Thyroid gland (tissue), 4 donors: ENCODE results near the gene METTL25B. TPM values are rescaled to one million over a fixed set of nuclear protein-coding genes. Genes with fewer than 3 reads are reported as not detected.

ENCODE experiments used
- DNase-seq, 2 donors: peaks; one replicate each; pipeline ENCODE4 v3.0.0-alpha.2; 2019
- H3K27ac ChIP-seq, 3 donors: fragments of 200-600 bp; sonication (generic); 1 replicate in 2 of 3; 2 replicates in 1 of 3; pipeline ENCODE4 v1.5.1; 2016 to 2019; ENCODE audit warnings: mild to moderate bottlenecking in 1 of 3, moderate library complexity in 1 of 3
- H3K27me3 ChIP-seq: fragments of 200-600 bp; sonication (generic); one replicate; pipeline ENCODE4 v1.5.1; 2019
- H3K36me3 ChIP-seq, 2 donors: fragments of 200-600 bp; sonication (generic); one replicate each; pipeline ENCODE4 v1.5.1; 2016 to 2019
- H3K4me1 ChIP-seq, 2 donors: fragments of 200-600 bp; sonication (generic); one replicate each; pipeline ENCODE4 v1.5.1; 2017 to 2019
- H3K4me3 ChIP-seq, 3 donors: fragments of 200-600 bp; sonication (generic); replicated peaks in 1 of 3; 1 replicate in 2 of 3; 2 replicates in 1 of 3; pipeline ENCODE4 v1.5.1; 2016; ENCODE audit warnings: mild to moderate bottlenecking in 1 of 3
- H3K9me3 ChIP-seq: fragments of 200-600 bp; sonication (generic); one replicate; pipeline ENCODE4 v1.5.1; 2017
- CTCF ChIP-seq, 6 experiments: fragments of 200-600 bp in 3 of 6; fragments of 450-650 bp in 3 of 6; sonication (generic) in 3 of 6; IDR thresholded peaks; one replicate each; pipeline ENCODE4 v1.5.1; 2016 to 2019; ENCODE audit warnings: antibody characterized with exemption in 6 of 6, mild to moderate bottlenecking in 2 of 6, inconsistent platforms in 1 of 6, moderate library complexity in 1 of 6
- POLR2A ChIP-seq, 2 donors: fragments of 450-650 bp; IDR thresholded peaks; one replicate each; pipeline ENCODE4 v1.6.1; 2017; ENCODE audit warnings: antibody characterized with exemption in 2 of 2, mild to moderate bottlenecking in 2 of 2, moderate library complexity in 1 of 2
- WGBS, 2 donors: methylation state at CpG; one replicate each; pipeline ENCODE4 v1.1.5; 2017; 5-methylcytosine and 5-hydroxymethylcytosine counted together
- intact Hi-C: fragments of 100-400 bp; cut with DNase I; formaldehyde crosslinking; loops from one replicate; pipeline ENCODE4 v1.15.1; 2023
- total RNA-seq, 4 donors: library from RNA; depleted of rRNA; stranded (reverse); fragments of >200 nt; gene quantifications; one replicate each; pipeline ENCODE4 v1.2.3, GENCODE V29; 2016

METTL25B gene
- total RNA-seq, 4 donors from 2014 or later = 15.5 to 33.4 (median 25.3) TPM

- Histone ChIP-seq H3K4me1 (peaks cover 33 to 44% of the 10 kb centered on the region in 2 donors), H3K4me3 (no peak overlapping the region), H3K27ac (peak overlapping the region in 1 of 3 donors; percentile 43), H3K9me3 (no peaks in the 10 kb centered on the region), H3K36me3 (no peaks in the 10 kb centered on the region), H3K27me3 (no peaks in the 10 kb centered on the region)
- intact Hi-C loops = no loop called here
- peak; percentile 63 to 71 for DNase-seq
- 38 to 39% methylated on average over 4 of the region's 4 CpGs for WGBS, 2 donors
- no peak for TF ChIP-seq CTCF (IDR thresholded peaks at IDR 0.05)
- no peak for TF ChIP-seq POLR2A (IDR thresholded peaks at IDR 0.05)
These were observed 24.9 kb upstream of the METTL25B start for GRCh38 chr1:156703336-156703735.

GRCh38 chr1:156703741-156704140 is 24.5 kb upstream of the METTL25B start:
- WGBS, 2 donors = 15 to 29% methylated on average over 1 to 3 of the region's 4 CpGs
- peak in 1 of 2 donors; percentile 19 for DNase-seq
- intact Hi-C loops = no loop called here
- Histone ChIP-seq H3K27ac (peak overlapping the region in 1 of 3 donors; percentile 43), H3K4me3 (no peak overlapping the region), H3K27me3 (no peaks in the 10 kb centered on the region), H3K9me3 (no peaks in the 10 kb centered on the region), H3K4me1 (peaks cover 33 to 43% of the 10 kb centered on the region in 2 donors), H3K36me3 (no peaks in the 10 kb centered on the region)
- TF ChIP-seq POLR2A (IDR thresholded peaks at IDR 0.05) (no peak), CTCF (IDR thresholded peaks at IDR 0.05) (no peak)

- H3K4me3 ChIP-seq = peak overlapping the region in 1 of 3 donors; percentile 34
- H3K27ac ChIP-seq = peak overlapping the region in 1 of 3 donors; percentile 23
- DNase-seq = no peak
- WGBS, 2 donors = 31% methylated on average over 7 to 8 of the region's 10 CpGs
- peaks cover 33 to 43% of the 10 kb centered on the region in 2 donors for H3K4me1 ChIP-seq
- H3K36me3 ChIP-seq = no peaks in the 10 kb centered on the region
- H3K9me3 ChIP-seq = no peaks in the 10 kb centered on the region
- no peaks in the 10 kb centered on the region for H3K27me3 ChIP-seq
- intact Hi-C loops = no loop called here
- TF ChIP-seq POLR2A (IDR thresholded peaks at IDR 0.05) (no peak), CTCF (IDR thresholded peaks at IDR 0.05) (no peak)
These were observed 24.0 kb upstream of the METTL25B start for GRCh38 chr1:156704166-156704711.

- 3 to 4% methylated on average over 14 to 20 of the region's 29 CpGs for WGBS, 2 donors
- Histone ChIP-seq H3K36me3 (no peaks in the 10 kb centered on the region), H3K9me3 (no peaks in the 10 kb centered on the region), H3K4me3 (peak overlapping the region in 1 of 3 donors; percentile 34), H3K4me1 (peaks cover 37 to 50% of the 10 kb centered on the region in 2 donors), H3K27ac (peak overlapping the region in 1 of 3 donors; percentile 59), H3K27me3 (no peaks in the 10 kb centered on the region)
- DNase-seq = peak; percentile 44 to 47
- no peak for TF ChIP-seq POLR2A (IDR thresholded peaks at IDR 0.05)
- no peak for TF ChIP-seq CTCF (IDR thresholded peaks at IDR 0.05)
- intact Hi-C loops = no loop called here
These were observed 23.3 kb upstream of the METTL25B start for GRCh38 chr1:156704930-156705320.

GRCh38 chr1:156705321-156705917 is 22.9 kb upstream of the METTL25B start, which contains the start of gene CRABP2:
Gene CRABP2, minus strand, starts transcription at chr1:156705583. Its CDS starts 137 bp downstream, at chr1:156705446.
- Histone ChIP-seq H3K4me3 (peak within 1 kb of the TSS in 2 of 3 donors; percentile 28 to 34), H3K9me3 (no peaks in the 10 kb centered on the region), H3K4me1 (peaks cover 40 to 52% of the 10 kb centered on the region in 2 donors), H3K27ac (peak within 1 kb of the TSS; percentile 6 to 59 (median 33)), H3K27me3 (no peaks in the 10 kb centered on the region), H3K36me3 (no peaks in the 10 kb centered on the region)
- intact Hi-C loops = no loop called here
- peak; percentile 40 to 44 for DNase-seq
- TF ChIP-seq POLR2A (IDR thresholded peaks at IDR 0.05) = peak in 1 of 2 donors; percentile 28
- TF ChIP-seq CTCF (IDR thresholded peaks at IDR 0.05) = no peak
- WGBS, 2 donors = 3 to 6% methylated on average over 16 of the region's 42 CpGs
